Smooth muscle cell of the pulmonary artery (primary cell): Measurements from ENCODE around the gene TRIM39. TPM values are rescaled to one million over a fixed set of nuclear protein-coding genes. Genes with fewer than 3 reads are reported as not detected.

ENCODE experiments used
- total RNA-seq: library from RNA; depleted of rRNA; stranded (reverse); fragments of >200 nt; gene quantifications from 2 replicates; pipeline ENCODE4 v1.2.3, GENCODE V29; 2014

Gene TRIM39
- total RNA-seq: 12.2 and 12.8 TPM in 2 replicates

GRCh38 chr6:30326526-30327231 lies at the start of gene TRIM39:
Gene TRIM39 (plus strand): TSS chr6:30326927. CDS start chr6:30329318, 2,391 bp downstream.

GRCh38 chr6:30344868-30345671 lies 18.3 kb downstream of the TRIM39 start, which contains the start of gene RPP21:
Gene RPP21 (plus strand): TSS chr6:30345156. CDS start chr6:30345172, 16 bp downstream.

Other genes with a start within 250 kb of the TRIM39 start
- not detected in 2 replicates for gene TRIM31, start 213.8 kb upstream of the TRIM39 start, total RNA-seq
- not detected in 2 replicates for gene TRIM40, start 190.8 kb upstream of the TRIM39 start, total RNA-seq
- gene TRIM10, start 165.7 kb upstream of the TRIM39 start, total RNA-seq: not detected in 2 replicates
- not detected in 2 replicates for gene TRIM15, start 163.4 kb upstream of the TRIM39 start, total RNA-seq
- gene TRIM26, start 113.5 kb upstream of the TRIM39 start, total RNA-seq: 18.3 and 22.1 TPM in 2 replicates
- 15.4 and 17.9 TPM in 2 replicates for gene RPP21, start 18.2 kb downstream of the TRIM39 start, total RNA-seq
- 215 and 254 TPM in 2 replicates for gene HLA-E, start 162.6 kb downstream of the TRIM39 start, total RNA-seq
- gene GNL1, start 229.6 kb downstream of the TRIM39 start, total RNA-seq: 53.5 and 62.6 TPM in 2 replicates
- 4.8 and 5.7 TPM in 2 replicates for gene PRR3, start 230.4 kb downstream of the TRIM39 start, total RNA-seq
- gene ABCF1, start 244.5 kb downstream of the TRIM39 start, total RNA-seq: 43.7 and 55.0 TPM in 2 replicates